KMS-11 (cell line): Measurements from ENCODE around the gene SDF2L1.

Experiments used
- H2AFZ ChIP-seq: fragments of 200-600 bp; sonication (generic); 2 replicates; pipeline ENCODE4 v1.6.1; 2016; ENCODE audit warnings: antibody characterized with exemption, mixed run types, low read depth
- H3K27ac ChIP-seq: fragments of 200-600 bp; sonication (generic); 2 replicates; pipeline ENCODE4 v1.6.1; 2016; ENCODE audit warnings: mild to moderate bottlenecking, mixed run types
- H3K27me3 ChIP-seq: fragments of 200-600 bp; sonication (generic); 2 replicates; pipeline ENCODE4 v1.6.1; 2017; ENCODE audit warnings: mild to moderate bottlenecking, low read depth, mixed run types, moderate library complexity; ENCODE audit not compliant: insufficient read depth
- H3K36me3 ChIP-seq: fragments of 200-600 bp; sonication (generic); 2 replicates; pipeline ENCODE4 v1.6.1; 2017; ENCODE audit warnings: mild to moderate bottlenecking, mixed run types; ENCODE audit not compliant: insufficient read depth
- H3K4me1 ChIP-seq: fragments of 200-600 bp; sonication (generic); 2 replicates; pipeline ENCODE4 v1.6.1; 2016; ENCODE audit warnings: mild to moderate bottlenecking, low read depth, mixed run types; ENCODE audit not compliant: poor library complexity, severe bottlenecking
- H3K4me2 ChIP-seq: fragments of 200-600 bp; sonication (generic); 2 replicates; pipeline ENCODE4 v1.7.0; 2016; ENCODE audit warnings: mild to moderate bottlenecking, mixed run types
- H3K4me3 ChIP-seq: fragments of 200-600 bp; sonication (generic); IDR thresholded peaks from 2 replicates; pipeline ENCODE4 v1.6.1; 2017; ENCODE audit warnings: low read depth, low read length, mixed read lengths; ENCODE audit not compliant: insufficient read depth
- H3K79me2 ChIP-seq: fragments of 200-600 bp; sonication (generic); 2 replicates; pipeline ENCODE4 v1.6.1; 2016; ENCODE audit warnings: low read depth, mixed run types; ENCODE audit not compliant: insufficient read depth
- H3K9ac ChIP-seq: fragments of 200-600 bp; sonication (generic); 2 replicates; pipeline ENCODE4 v1.6.1; 2016; ENCODE audit warnings: mild to moderate bottlenecking, mixed run types
- H4K20me1 ChIP-seq: fragments of 200-600 bp; sonication (generic); 2 replicates; pipeline ENCODE4 v1.6.1; 2016; ENCODE audit warnings: mild to moderate bottlenecking, mixed run types; ENCODE audit not compliant: insufficient read depth
- TF ChIP-seq, protein P1 (sequence below): fragments of 200-600 bp; sonication (generic); conservative IDR thresholded peaks from 2 replicates; pipeline ENCODE4 v1.6.1; 2017; ENCODE audit warnings: low read depth, mild to moderate bottlenecking, antibody characterized with exemption, low read length, moderate library complexity, mixed read lengths

SDF2L1 gene

DNA sequence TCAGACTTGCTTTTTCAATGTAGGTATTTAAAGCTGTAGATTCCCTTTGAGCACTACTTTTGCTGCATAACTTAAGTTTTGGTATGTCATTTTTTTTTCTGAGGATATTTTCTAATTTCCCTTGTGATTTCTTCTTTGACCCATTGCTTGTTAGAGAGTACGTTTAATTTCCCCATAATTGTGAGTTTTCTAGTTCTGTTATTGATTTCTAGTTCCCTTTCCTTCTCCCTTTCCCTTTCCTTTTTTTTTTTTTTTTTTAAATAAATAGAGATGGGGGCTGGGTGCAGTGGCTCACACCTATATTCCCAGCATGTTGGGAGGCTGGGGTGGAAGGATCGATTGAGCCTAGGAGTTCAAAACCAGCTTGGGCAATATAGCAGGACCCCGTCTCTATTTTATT, 43.8 kb upstream of the SDF2L1 start:
- TF ChIP-seq, protein P1, sequence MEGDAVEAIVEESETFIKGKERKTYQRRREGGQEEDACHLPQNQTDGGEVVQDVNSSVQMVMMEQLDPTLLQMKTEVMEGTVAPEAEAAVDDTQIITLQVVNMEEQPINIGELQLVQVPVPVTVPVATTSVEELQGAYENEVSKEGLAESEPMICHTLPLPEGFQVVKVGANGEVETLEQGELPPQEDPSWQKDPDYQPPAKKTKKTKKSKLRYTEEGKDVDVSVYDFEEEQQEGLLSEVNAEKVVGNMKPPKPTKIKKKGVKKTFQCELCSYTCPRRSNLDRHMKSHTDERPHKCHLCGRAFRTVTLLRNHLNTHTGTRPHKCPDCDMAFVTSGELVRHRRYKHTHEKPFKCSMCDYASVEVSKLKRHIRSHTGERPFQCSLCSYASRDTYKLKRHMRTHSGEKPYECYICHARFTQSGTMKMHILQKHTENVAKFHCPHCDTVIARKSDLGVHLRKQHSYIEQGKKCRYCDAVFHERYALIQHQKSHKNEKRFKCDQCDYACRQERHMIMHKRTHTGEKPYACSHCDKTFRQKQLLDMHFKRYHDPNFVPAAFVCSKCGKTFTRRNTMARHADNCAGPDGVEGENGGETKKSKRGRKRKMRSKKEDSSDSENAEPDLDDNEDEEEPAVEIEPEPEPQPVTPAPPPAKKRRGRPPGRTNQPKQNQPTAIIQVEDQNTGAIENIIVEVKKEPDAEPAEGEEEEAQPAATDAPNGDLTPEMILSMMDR: no peak
- peaks cover 20% of the 10 kb centered on the region; the same call in 1 of the 2 replicates for H3K36me3 ChIP-seq
- H2AFZ ChIP-seq: no peak overlapping the region
- H3K4me1 ChIP-seq: no peaks in the 10 kb centered on the region
- no peak overlapping the region for H3K4me3 ChIP-seq
- peaks cover 96% of the 10 kb centered on the region for H3K79me2 ChIP-seq
- H4K20me1 ChIP-seq: peaks cover 6% of the 10 kb centered on the region; the same call in 1 of the 2 replicates
- H3K4me2 ChIP-seq: no peak overlapping the region
- no peaks in the 10 kb centered on the region for H3K27me3 ChIP-seq
- H3K9ac ChIP-seq: no peak overlapping the region
- no peak overlapping the region for H3K27ac ChIP-seq

DNA sequence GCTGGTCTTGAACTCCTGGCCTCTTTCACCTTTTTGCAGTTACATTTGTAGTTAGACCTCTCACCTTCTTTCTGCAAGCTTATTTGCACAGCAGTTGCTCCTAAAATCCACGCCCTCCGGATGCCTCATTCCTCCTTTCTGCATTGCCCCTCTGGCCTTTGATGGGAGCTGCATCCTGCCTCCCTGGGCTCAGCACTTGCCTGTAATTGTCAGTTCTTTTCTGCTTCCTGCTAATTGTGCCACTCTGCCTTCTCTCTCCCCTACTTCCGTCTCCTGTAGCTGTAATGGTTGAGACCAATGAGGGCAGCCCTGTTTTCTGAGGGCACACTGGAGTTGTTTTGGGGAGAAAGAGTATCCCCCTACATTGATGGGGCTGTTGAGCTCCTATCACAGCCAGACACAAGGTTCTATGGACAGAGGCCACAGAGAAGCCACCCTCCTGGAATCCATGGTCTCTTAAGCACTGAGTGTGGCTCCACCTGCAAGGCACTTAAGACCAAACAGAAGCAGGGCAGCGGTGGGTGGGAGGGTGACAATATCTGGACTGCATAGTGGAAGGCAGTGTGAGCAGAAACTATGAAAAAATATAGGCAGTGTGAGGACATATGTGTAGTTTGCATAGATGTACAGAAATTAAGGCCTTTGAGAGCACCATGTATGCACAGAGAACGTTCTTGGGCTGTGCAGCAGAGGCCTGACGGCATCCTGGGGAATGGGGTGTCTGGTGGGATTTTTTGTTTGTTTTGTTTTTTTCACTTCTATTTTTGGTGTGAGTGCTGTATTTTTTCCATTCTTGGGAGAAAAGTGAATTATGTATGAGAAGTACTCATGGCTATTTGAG, 42.8 kb upstream of the SDF2L1 start:
- no peak overlapping the region for H3K27ac ChIP-seq

DNA sequence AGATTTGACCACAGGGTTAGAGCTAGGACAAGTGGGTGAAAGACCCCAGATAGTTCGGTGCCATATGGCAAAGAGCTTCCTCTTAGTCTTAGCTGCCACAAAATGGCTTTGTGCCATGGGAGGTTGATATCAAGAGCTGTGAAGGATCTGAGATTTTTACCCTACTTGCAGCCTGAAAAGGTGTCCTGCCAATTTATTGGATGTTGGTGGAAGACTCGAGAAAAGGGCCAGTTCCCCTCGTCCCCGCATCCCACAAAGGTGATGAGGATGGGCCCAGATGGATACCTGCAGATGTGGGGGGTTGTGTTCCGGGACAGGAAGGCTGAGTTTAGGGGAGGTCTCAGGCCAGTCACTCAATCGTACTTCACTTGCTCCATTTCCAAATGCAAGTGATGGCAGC, 39.5 kb upstream of the SDF2L1 start:
- H3K79me2 ChIP-seq: peaks cover 91% of the 10 kb centered on the region

More for the DNA sequence above, 42.8 kb upstream of the SDF2L1 start:
- Histone ChIP-seq H3K36me3 (peaks cover 16% of the 10 kb centered on the region; the same call in 1 of the 2 replicates), H3K4me2 (no peak overlapping the region), H3K27me3 (no peaks in the 10 kb centered on the region), H3K4me3 (no peak overlapping the region), H3K4me1 (no peaks in the 10 kb centered on the region), H4K20me1 (peaks cover 6% of the 10 kb centered on the region; the same call in 1 of the 2 replicates), H3K9ac (no peak overlapping the region), H3K79me2 (peaks cover 91% of the 10 kb centered on the region), H2AFZ (no peak overlapping the region)
- TF ChIP-seq, protein P1: no peak

DNA sequence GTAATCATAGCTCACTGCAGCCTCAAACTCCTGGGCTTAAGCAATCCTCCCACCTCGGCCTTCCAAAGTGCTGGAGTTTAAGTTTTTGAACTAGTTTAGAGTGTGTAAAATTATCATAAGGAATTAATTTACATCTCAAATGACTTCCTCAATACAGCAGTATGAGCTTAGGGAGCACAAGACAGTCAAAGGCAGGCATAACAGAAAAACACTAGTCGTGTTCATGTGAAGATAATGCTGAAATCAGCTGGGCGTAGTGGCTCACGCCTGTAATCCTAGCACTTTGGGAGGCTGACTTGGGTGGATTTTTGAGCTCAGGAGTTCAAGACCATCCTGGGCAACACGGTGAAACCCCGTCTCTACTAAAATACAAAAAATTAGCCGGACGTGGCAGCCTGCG, 38.1 kb upstream of the SDF2L1 start:
- Histone ChIP-seq H3K36me3 (no peaks in the 10 kb centered on the region; the same call in 1 of the 2 replicates), H3K4me1 (no peaks in the 10 kb centered on the region), H4K20me1 (0 out of 2 replicates have a peak, but pooled peaks cover 5% of the 10 kb centered on the region), H2AFZ (no peak overlapping the region), H3K9ac (no peak overlapping the region), H3K27me3 (no peaks in the 10 kb centered on the region), H3K79me2 (peaks cover 94% of the 10 kb centered on the region), H3K27ac (no peak overlapping the region), H3K4me3 (no peak overlapping the region), H3K4me2 (no peak overlapping the region)
- TF ChIP-seq, protein P1: no peak

More for the DNA sequence above, 39.5 kb upstream of the SDF2L1 start:
- Histone ChIP-seq H3K4me3 (no peak overlapping the region), H3K4me1 (no peaks in the 10 kb centered on the region), H3K4me2 (no peak overlapping the region), H3K27ac (no peak overlapping the region), H3K9ac (no peak overlapping the region), H3K36me3 (no peaks in the 10 kb centered on the region; the same call in 1 of the 2 replicates), H3K27me3 (no peaks in the 10 kb centered on the region), H2AFZ (no peak overlapping the region), H4K20me1 (0 out of 2 replicates have a peak, but pooled peaks cover 6% of the 10 kb centered on the region)
- TF ChIP-seq, protein P1: no peak
